ENCODE data around the gene MTCL1.

The MTCL1 gene

GRCh38 chr18:8713691-8714090, 8.3 kb downstream of the MTCL1 start:
- no peak for TF ChIP-seq CTCF (IDR thresholded peaks at IDR 0.05; ENCODE audit: low read depth, low read length)
- DNase-seq (ENCODE audit: extremely low read depth, low read depth) = no peak

- no peak for TF ChIP-seq CTCF (IDR thresholded peaks at IDR 0.05; ENCODE audit: low read depth, low read length)
- DNase-seq (ENCODE audit: extremely low read depth, low read depth) = no peak
These were observed 10.2 kb downstream of the MTCL1 start for GRCh38 chr18:8715599-8715998.

GRCh38 chr18:8717011-8717770, 11.8 kb downstream of the MTCL1 start:
- TF ChIP-seq CTCF (IDR thresholded peaks at IDR 0.05; ENCODE audit: low read depth, low read length) = no peak
- DNase-seq (ENCODE audit: extremely low read depth, low read depth) = no peak

- DNase-seq (ENCODE audit: extremely low read depth, low read depth) = no peak
- TF ChIP-seq CTCF (IDR thresholded peaks at IDR 0.05; ENCODE audit: low read depth, low read length) = no peak
These were observed 13.1 kb downstream of the MTCL1 start for GRCh38 chr18:8718401-8718913.

GRCh38 chr18:8719192-8719591, 13.8 kb downstream of the MTCL1 start:
- DNase-seq (ENCODE audit: extremely low read depth, low read depth) = no peak
- TF ChIP-seq CTCF (IDR thresholded peaks at IDR 0.05; ENCODE audit: low read depth, low read length) = no peak

GRCh38 chr18:8720141-8720540, 14.8 kb downstream of the MTCL1 start:
- no peak for DNase-seq (ENCODE audit: extremely low read depth, low read depth)
- TF ChIP-seq CTCF (IDR thresholded peaks at IDR 0.05; ENCODE audit: low read depth, low read length) = no peak

- no peak for DNase-seq (ENCODE audit: extremely low read depth, low read depth)
- TF ChIP-seq CTCF (IDR thresholded peaks at IDR 0.05; ENCODE audit: low read depth, low read length) = no peak
These were observed 15.8 kb downstream of the MTCL1 start for GRCh38 chr18:8721094-8721669.

Measured in AG09319 (cell line).